DMS53 treated with DMSO at 0.1 percent for 48 hours (cell line): ENCODE results near the gene LITAF.

Experiments used
- DNase-seq: peaks from one replicate; lab custom pipeline; 2025; ENCODE audit not compliant: unreplicated experiment; lab: John Stamatoyannopoulos, UW

The LITAF gene

GRCh38 chr16:11497851-11498289 is 88.8 kb downstream of the LITAF start:
- DNase-seq, result no peak
